ENCODE results near the gene HEXIM2. TPM values are rescaled to one million over a fixed set of nuclear protein-coding genes. Genes with fewer than 3 reads are reported as not detected.

HEXIM2 gene
- total and polyA plus RNA-seq, 12 donors, result 3.0 to 10.3 (median 6.3) TPM

DNA sequence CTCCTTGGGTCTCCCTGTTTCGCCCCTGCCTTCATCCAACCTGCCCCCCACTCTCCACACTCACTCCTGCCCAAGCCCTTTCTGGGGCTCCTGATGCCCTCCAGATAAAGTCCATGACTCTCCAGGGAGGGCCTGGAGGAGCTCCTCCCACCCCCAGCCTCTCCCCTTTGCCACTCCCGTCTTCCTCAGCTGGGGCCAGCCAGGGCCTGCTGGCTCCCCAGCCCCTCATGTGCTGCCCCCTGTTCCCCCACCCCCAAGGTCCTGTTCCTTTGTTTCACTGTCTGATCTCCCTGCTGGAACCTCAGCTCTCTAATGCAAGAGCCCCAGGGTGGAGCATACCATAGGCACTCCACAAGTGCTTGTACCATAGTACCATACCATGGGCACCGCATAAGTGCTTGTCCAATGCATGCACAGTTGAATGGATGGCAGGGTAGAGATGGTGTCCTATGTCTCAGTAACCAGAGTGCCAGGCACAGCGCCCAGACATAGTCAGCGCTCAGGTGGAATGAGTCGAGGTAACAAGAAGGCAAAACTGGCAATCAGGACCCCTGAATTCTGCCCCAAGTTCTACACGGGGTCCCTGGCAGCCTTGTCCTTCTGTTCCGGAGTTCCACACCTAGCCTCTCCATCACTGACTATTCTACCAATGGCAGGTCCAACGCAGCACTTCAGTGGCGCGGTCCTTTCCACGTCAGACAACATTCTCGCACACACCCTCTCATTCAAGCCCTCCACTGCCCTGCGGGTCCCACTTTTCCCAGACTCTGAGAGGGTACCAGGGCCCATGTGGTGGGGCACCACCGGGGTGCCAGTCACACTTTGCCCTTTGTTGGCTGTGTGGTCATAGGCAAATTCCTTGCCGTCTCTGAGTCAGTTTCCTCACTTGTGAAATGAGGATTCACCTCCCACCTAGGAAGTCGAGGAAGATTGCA is 30.7 kb upstream of the HEXIM2 start:
- Histone ChIP-seq H3K36me3 (no peaks in the 10 kb centered on the region), H3K4me3 (peak overlapping the region; percentile 76 to 100 (median 96)), H3K4me1 (peaks cover 34 to 72% (median 63%) of the 10 kb centered on the region in 9 donors), H3K27ac (peak overlapping the region in 9 of 10 donors; percentile 80 to 99 (median 98)), H3K9me3 (no peaks in the 10 kb centered on the region), H3K27me3 (no peaks in the 10 kb centered on the region)
- intact Hi-C loops (cut with DNase I), result loop anchor here in 6 of 10 donors (2.0 to 10.0 kb wide), 7 partner anchors 16 to 354 kb away; partner anchors contain the start of gene NMT1 (in 1 of the 6)
- TF ChIP-seq, protein P1, sequence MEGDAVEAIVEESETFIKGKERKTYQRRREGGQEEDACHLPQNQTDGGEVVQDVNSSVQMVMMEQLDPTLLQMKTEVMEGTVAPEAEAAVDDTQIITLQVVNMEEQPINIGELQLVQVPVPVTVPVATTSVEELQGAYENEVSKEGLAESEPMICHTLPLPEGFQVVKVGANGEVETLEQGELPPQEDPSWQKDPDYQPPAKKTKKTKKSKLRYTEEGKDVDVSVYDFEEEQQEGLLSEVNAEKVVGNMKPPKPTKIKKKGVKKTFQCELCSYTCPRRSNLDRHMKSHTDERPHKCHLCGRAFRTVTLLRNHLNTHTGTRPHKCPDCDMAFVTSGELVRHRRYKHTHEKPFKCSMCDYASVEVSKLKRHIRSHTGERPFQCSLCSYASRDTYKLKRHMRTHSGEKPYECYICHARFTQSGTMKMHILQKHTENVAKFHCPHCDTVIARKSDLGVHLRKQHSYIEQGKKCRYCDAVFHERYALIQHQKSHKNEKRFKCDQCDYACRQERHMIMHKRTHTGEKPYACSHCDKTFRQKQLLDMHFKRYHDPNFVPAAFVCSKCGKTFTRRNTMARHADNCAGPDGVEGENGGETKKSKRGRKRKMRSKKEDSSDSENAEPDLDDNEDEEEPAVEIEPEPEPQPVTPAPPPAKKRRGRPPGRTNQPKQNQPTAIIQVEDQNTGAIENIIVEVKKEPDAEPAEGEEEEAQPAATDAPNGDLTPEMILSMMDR (IDR thresholded peaks at IDR 0.05), result no peak
- DNase-seq (no peak), ATAC-seq (no peak)
- WGBS, 2 donors, result 84 to 89% methylated on average over 17 of the region's 17 CpGs

DNA sequence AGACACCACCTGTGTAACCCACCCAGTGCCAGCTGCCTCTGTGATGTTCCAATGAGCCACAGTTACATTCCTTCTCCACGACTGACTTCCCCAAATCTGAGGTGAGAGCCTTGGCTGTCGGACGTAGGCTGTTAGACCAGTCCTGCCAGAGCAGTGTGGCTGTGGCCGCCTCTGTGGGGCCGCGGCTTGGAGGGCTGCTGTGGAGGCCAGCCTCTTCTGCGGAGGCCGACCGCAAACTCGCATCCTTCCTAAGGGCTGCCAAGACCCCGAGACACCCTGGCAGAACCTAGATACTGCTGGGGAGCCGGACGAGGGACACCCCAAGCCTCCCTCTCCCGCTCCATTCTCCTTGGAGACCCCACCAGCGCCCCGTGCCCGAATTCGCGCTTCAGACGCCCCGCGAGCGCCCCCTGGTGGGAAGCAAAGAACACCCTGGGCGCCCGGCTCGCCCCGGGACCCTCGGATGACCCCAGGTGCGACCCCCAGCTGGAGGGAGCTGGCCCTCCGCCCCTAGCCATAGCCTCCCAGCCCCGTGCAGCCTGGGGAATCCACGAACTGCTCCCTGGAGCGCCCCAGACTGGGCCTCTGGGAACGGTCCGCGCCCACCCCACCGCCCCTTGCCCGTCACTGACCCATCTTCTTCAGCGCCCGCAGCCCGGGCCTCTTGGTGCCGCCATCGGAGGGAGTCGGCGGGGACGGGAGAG is 29.9 kb upstream of the HEXIM2 start:
- H3K4me1 ChIP-seq, result peaks cover 41 to 75% (median 68%) of the 10 kb centered on the region in 9 donors

DNA sequence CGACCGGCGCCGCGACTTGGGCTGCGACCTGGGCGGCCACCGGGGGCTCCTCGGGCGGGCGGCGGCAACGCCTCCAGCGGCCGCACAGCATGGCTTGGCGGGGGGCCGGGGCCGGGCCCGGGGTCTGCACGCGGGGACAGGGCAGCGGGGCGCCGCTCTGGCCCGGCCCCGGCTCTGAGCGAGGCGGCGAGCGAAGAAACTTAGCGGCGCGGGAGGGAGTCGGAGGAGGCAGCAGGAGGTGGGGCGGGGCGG is 29.4 kb upstream of the HEXIM2 start, which contains the start of gene PLCD3:
Gene PLCD3 (minus strand): TSS at position 196 of the 252 bp plus-strand sequence. CDS start 105 bp downstream, at position 91.
- Histone ChIP-seq H3K36me3 (no peaks in the 10 kb centered on the region), H3K27me3 (no peaks in the 10 kb centered on the region), H3K9me3 (no peaks in the 10 kb centered on the region), H3K4me3 (peak within 1 kb of the TSS; percentile 76 to 100 (median 96)), H3K4me1 (peaks cover 39 to 73% (median 64%) of the 10 kb centered on the region in 9 donors), H3K27ac (peak within 1 kb of the TSS; percentile 90 to 99 (median 98))
- intact Hi-C loops (cut with DNase I), result loop anchor here in 5 of 10 donors (1.0 to 10.0 kb wide), 9 partner anchors 35 to 357 kb away; partner anchors contain the start of gene NMT1 (in 1 of the 5)
- WGBS, 2 donors, result 0 to 1% methylated on average over 24 to 35 of the region's 36 CpGs
- ATAC-seq (no peak), DNase-seq (no peak)
- TF ChIP-seq, protein P1 (IDR thresholded peaks at IDR 0.05), result no peak

More for the DNA sequence above, 29.9 kb upstream of the HEXIM2 start:
- intact Hi-C loops (cut with DNase I), result loop anchor here in 6 of 10 donors (1.0 to 10.0 kb wide), 11 partner anchors 17 to 357 kb away; partner anchors contain the start of gene NMT1 (in 1 of the 6)
- Histone ChIP-seq H3K36me3 (no peaks in the 10 kb centered on the region), H3K9me3 (no peaks in the 10 kb centered on the region), H3K4me3 (peak overlapping the region; percentile 76 to 100 (median 96)), H3K27ac (peak overlapping the region; percentile 90 to 99 (median 98)), H3K27me3 (no peaks in the 10 kb centered on the region)
- ATAC-seq (peak in 1 of 8 donors; percentile 0), DNase-seq (peak; percentile 53 to 70)
- 9% methylated on average over 46 of the region's 46 CpGs for WGBS, 2 donors
- TF ChIP-seq, protein P1 (IDR thresholded peaks at IDR 0.05), result peak; percentile 88 to 98 (median 94)
